HepG2 (cell line): ENCODE measurements around the gene DTHD1. TPM values are rescaled to one million over a fixed set of nuclear protein-coding genes. Genes with fewer than 3 reads are reported as not detected.

Experiments used
- DMAP1 ChIP-seq: IDR thresholded peaks from 2 replicates; pipeline ENCODE4 v1.6.1; 2016
- DNMT3B ChIP-seq: conservative IDR thresholded peaks from 2 replicates; pipeline ENCODE4 v1.6.1; 2016; ENCODE audit warnings: missing biosample characterization, control low read depth
- KLF9 ChIP-seq: IDR thresholded peaks from 2 replicates; pipeline ENCODE4 v1.6.1; 2016; ENCODE audit warnings: low read depth
- MAFF ChIP-seq: IDR thresholded peaks from 2 replicates; pipeline ENCODE4 v1.6.1; 2011; ENCODE audit warnings: low read depth, low read length, improper control_type of control experiment
- PRPF4 ChIP-seq: fragments of 200-400 bp; formaldehyde crosslinking; IDR thresholded peaks from 2 replicates; pipeline ENCODE4 v1.6.1; 2016; ENCODE audit warnings: low read length, low read depth; ENCODE audit not compliant: poor library complexity, severe bottlenecking
- RBM39 ChIP-seq: fragments of 200-400 bp; formaldehyde crosslinking; IDR thresholded peaks from one replicate; pipeline ENCODE4 v1.6.1; 2018; ENCODE audit warnings: antibody characterized with exemption, mild to moderate bottlenecking, low read depth, low read length; ENCODE audit not compliant: poor library complexity, severe bottlenecking
- SNAPC4 ChIP-seq: sonication (generic); formaldehyde crosslinking; IDR thresholded peaks from 2 replicates; pipeline ENCODE4 v1.4.0; 2020; ENCODE audit warnings: mild to moderate bottlenecking, missing genetic modification reagents
- ZMAT3 ChIP-seq: sonication (generic); formaldehyde crosslinking; conservative IDR thresholded peaks from 2 replicates; pipeline ENCODE4 v1.7.0; 2021; ENCODE audit warnings: missing genetic modification reagents
- ZSCAN29 ChIP-seq: sonication (generic); formaldehyde crosslinking; conservative IDR thresholded peaks from 2 replicates; pipeline ENCODE4 v1.4.0; 2020; ENCODE audit warnings: mild to moderate bottlenecking, missing genetic modification reagents
- polyA plus RNA-seq, 8 experiments: library from polyadenylated mRNA; depleted of rRNA in 3 of 8; stranded (reverse) in 7 of 8; unstranded in 1 of 8; fragments of >200 nt; fragmentation: Illumina TruSeq in 4 of 8; extraction: Trizol in 4 of 8; gene quantifications; 2 replicates each; pipeline versions ENCODE4 v1.2.1 to v1.2.3, GENCODE V29; 2011 to 2016; ENCODE audit warnings: low read depth in 4 of 8, missing spikeins in 1 of 8, mixed read lengths in 1 of 8; ENCODE audit not compliant: insufficient read depth in 1 of 8
- total RNA-seq, 5 experiments: library from RNA; depleted of rRNA; stranded (reverse); fragments of >200 nt; fragmentation: Illumina TruSeq; extraction: Trizol; gene quantifications; 2 replicates each; pipeline ENCODE4 v1.2.3, GENCODE V29; 2016; ENCODE audit warnings: low read depth in 1 of 5
- TF ChIP-seq, protein P1 (sequence below): IDR thresholded peaks from 2 replicates; pipeline ENCODE4 v1.6.1; 2016; ENCODE audit warnings: missing compliant biosample characterization, missing genetic modification reagents, borderline replicate concordance

Gene DTHD1
- total and polyA plus RNA-seq, 2 of the 13 experiments (the other 11 are each of a cell fraction or from before 2014, with no cell fraction given): not detected

GRCh38 chr4:36285784-36286480 lies 4.5 kb downstream of the DTHD1 start (continued):
- TF ChIP-seq SNAPC4 (CRISPR knock-in tag): no peak
- TF ChIP-seq, protein P1, sequence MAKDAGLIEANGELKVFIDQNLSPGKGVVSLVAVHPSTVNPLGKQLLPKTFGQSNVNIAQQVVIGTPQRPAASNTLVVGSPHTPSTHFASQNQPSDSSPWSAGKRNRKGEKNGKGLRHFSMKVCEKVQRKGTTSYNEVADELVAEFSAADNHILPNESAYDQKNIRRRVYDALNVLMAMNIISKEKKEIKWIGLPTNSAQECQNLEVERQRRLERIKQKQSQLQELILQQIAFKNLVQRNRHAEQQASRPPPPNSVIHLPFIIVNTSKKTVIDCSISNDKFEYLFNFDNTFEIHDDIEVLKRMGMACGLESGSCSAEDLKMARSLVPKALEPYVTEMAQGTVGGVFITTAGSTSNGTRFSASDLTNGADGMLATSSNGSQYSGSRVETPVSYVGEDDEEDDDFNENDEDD (CRISPR knock-in tag): no peak
- TF ChIP-seq RBM39: no peak
- TF ChIP-seq MAFF: no peak
- TF ChIP-seq PRPF4: no peak
- no peak for TF ChIP-seq DMAP1 (CRISPR knock-in tag)
- TF ChIP-seq ZSCAN29 (CRISPR knock-in tag): no peak
- no peak for TF ChIP-seq KLF9 (CRISPR knock-in tag)
- TF ChIP-seq DNMT3B: no peak
- no peak for TF ChIP-seq ZMAT3 (CRISPR knock-in tag)
